ENCODE data around the gene PNPLA8.

PNPLA8 gene

GRCh38 chr7:108425714-108426275 lies 100.1 kb downstream of the PNPLA8 start:
- no peak overlapping the region for H3K27ac Mint-ChIP-seq
- H3K36me3 Mint-ChIP-seq (ENCODE audit: low read depth), result no peaks in the 10 kb centered on the region
- no peak overlapping the region for H3K4me3 Mint-ChIP-seq
- H3K9me3 Mint-ChIP-seq, result no peaks in the 10 kb centered on the region
- peaks cover 3% of the 10 kb centered on the region for H3K27me3 Mint-ChIP-seq (ENCODE audit: low read depth)
- H3K4me1 Mint-ChIP-seq, result no peaks in the 10 kb centered on the region
- TF ChIP-seq CTCF (IDR thresholded peaks at IDR 0.05; ENCODE audit: unreplicated experiment in 3 of 3), result no peak

DNA sequence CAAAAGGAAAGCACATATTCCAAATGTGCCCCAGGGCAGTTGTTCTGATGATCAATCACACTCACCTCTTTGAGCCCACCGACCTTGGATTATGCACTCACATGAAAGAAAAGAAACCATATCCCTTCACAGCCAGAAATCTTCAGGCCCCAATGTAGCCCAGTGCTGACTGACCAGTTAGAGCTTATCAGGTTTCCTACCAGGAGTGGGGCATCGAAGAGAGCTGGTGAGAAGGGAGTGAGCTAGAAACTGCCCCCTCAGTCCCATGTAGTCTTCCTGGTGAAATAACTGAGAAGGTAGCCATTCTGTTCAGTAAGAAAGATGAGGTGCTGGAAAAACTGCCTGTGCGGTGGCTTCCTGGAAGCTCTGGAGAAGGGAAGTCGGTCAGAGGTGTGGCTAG lies 101.9 kb downstream of the PNPLA8 start:
- no peak overlapping the region for H3K4me3 Mint-ChIP-seq
- H3K27me3 Mint-ChIP-seq (ENCODE audit: low read depth), result peaks cover 3% of the 10 kb centered on the region

DNA sequence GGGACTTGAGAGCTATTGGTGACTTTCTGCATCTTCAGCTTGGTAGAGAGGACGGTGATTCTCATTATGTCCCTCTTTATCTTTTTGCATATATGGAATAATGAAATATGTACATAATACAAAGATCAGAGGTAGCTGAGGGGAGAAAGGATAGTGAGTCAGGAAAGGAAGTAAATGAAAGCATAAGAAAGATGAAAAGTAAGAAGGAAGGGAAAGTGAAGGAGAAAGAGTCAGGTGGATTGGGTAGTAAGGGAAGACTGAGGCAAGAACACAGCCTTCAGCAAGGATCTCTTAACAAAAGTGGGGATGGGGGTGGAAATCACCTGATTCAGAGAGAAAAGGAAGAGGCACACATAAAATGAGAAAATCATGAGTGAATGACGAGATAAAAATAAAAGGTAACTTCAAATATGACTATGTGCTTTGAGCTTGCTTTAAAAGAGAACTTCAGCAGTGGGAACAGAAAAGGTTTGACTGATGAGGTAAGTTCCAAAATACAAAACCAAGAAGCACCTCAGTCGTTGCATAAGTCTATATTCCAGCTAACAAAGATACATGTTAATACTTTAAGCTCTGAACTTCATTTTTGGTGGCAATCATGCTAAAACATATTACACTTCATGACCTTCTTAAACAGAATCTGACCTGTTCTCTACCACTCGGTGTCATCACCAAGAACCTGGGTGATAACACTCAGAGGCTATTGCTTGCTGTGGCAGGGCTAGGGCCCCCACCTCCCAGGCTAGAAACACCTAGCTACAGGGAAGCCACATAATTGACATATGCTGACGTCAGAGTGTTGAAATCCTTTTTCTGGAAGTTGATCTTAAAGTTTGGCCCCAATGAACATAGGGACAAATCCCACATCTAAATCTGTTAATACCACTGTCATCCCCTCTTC lies 102.6 kb downstream of the PNPLA8 start:
- H3K27me3 Mint-ChIP-seq (ENCODE audit: low read depth), result peaks cover 3% of the 10 kb centered on the region
- H3K4me1 Mint-ChIP-seq, result no peaks in the 10 kb centered on the region
- H3K36me3 Mint-ChIP-seq (ENCODE audit: low read depth), result no peaks in the 10 kb centered on the region
- no peaks in the 10 kb centered on the region for H3K9me3 Mint-ChIP-seq
- H3K4me3 Mint-ChIP-seq, result no peak overlapping the region
- TF ChIP-seq CTCF (IDR thresholded peaks at IDR 0.05; ENCODE audit: unreplicated experiment in 3 of 3), result no peak
- no peak overlapping the region for H3K27ac Mint-ChIP-seq

More for the DNA sequence above, 101.9 kb downstream of the PNPLA8 start:
- no peaks in the 10 kb centered on the region for H3K36me3 Mint-ChIP-seq (ENCODE audit: low read depth)
- TF ChIP-seq CTCF (IDR thresholded peaks at IDR 0.05; ENCODE audit: unreplicated experiment in 3 of 3), result no peak
- H3K4me1 Mint-ChIP-seq, result no peaks in the 10 kb centered on the region
- H3K9me3 Mint-ChIP-seq, result no peaks in the 10 kb centered on the region
- H3K27ac Mint-ChIP-seq, result no peak overlapping the region

DNA sequence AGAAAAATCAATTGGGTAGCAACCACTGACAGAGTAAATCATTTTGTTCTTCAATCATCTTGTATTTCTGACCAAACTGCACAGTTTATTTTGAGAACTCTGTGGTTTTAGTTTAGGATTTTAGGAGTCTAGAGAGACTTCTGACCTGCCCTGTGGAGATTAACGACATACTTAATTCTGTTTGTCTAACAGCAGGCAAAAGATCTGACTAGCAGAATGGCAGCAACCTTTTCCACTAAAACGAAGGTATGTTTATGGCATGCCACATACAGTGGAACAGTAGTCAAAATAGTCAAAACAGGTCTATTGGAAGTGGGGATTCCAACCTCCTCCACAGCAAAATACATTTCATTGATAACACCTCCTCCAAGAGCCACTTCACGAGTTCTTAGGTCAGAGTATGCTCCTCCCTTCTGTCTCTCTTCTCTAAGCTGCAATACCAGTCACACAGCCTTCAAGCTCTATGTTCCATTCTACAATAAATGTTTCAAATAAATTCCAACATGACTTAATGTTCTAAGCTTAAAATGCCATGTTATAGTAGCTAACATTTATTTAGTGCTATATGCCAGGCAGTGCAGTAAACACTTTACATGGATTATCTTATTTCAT lies 104.1 kb downstream of the PNPLA8 start:
- Mint-ChIP-seq H3K4me3 (no peak overlapping the region), H3K36me3 (ENCODE audit: low read depth) (no peaks in the 10 kb centered on the region), H3K27ac (no peak overlapping the region), H3K9me3 (no peaks in the 10 kb centered on the region), H3K4me1 (no peaks in the 10 kb centered on the region), H3K27me3 (ENCODE audit: low read depth) (peaks cover 3% of the 10 kb centered on the region)
- TF ChIP-seq CTCF (IDR thresholded peaks at IDR 0.05; ENCODE audit: unreplicated experiment in 3 of 3), result no peak

Data from nephron (organoid).